ENCODE measurements around the gene HIBCH. TPM values are rescaled to one million over a fixed set of nuclear protein-coding genes. Genes with fewer than 3 reads are reported as not detected.

Gene HIBCH
- polyA plus RNA-seq, 1 of the 3 experiments (the other 2 are of a cell fraction), result 8.4 TPM

- TF ChIP-seq MEF2A (IDR thresholded peaks at IDR 0.05; ENCODE audit: borderline replicate concordance, low read depth), result no peak
- TF ChIP-seq ELF1 (IDR thresholded peaks at IDR 0.05), result no peak
- TF ChIP-seq RAD21 (IDR thresholded peaks at IDR 0.05; ENCODE audit: low read length), result no peak
- no peak for TF ChIP-seq NFIC (IDR thresholded peaks at IDR 0.05; ENCODE audit: borderline replicate concordance)
- no peak for TF ChIP-seq YY1 (IDR thresholded peaks at IDR 0.05; ENCODE audit: low read depth)
- TF ChIP-seq RFX5 (IDR thresholded peaks at IDR 0.05; ENCODE audit: low read length), result no peak
- TF ChIP-seq REST (IDR thresholded peaks at IDR 0.05; ENCODE audit: low read depth, low read length), result no peak
- no peak for TF ChIP-seq TEAD4 (IDR thresholded peaks at IDR 0.05; ENCODE audit: borderline replicate concordance, insufficient read depth)
- TF ChIP-seq TCF12 (IDR thresholded peaks at IDR 0.05), result no peak
- no peak for TF ChIP-seq FOSL2 (IDR thresholded peaks at IDR 0.05; ENCODE audit: borderline replicate concordance, low read depth)
- TF ChIP-seq EP300 (IDR thresholded peaks at IDR 0.05; ENCODE audit: borderline replicate concordance in 1 of 2, low read depth in 1 of 2, low read length in 1 of 2), result no peak
- no peak for TF ChIP-seq USF2 (IDR thresholded peaks at IDR 0.05; ENCODE audit: borderline replicate concordance, low read depth, low read length)
- TF ChIP-seq CTCF (IDR thresholded peaks at IDR 0.05), result no peak
- no peak for TF ChIP-seq SIN3A (IDR thresholded peaks at IDR 0.05; ENCODE audit: borderline replicate concordance, low read depth, low read length)
- TF ChIP-seq GATA2 (CRISPR knock-in tag; IDR thresholded peaks at IDR 0.05), result no peak
- no peak for TF ChIP-seq EZH2phosphoT487 (IDR thresholded peaks at IDR 0.05; ENCODE audit: borderline replicate concordance, low read depth)
- no peak for TF ChIP-seq POLR2AphosphoS5 (IDR thresholded peaks at IDR 0.05; ENCODE audit: low read depth, low read length)
- POLR2A ChIA-PET, result no interaction called here
Observed at GRCh38 chr2:190169221-190170072, 150.2 kb downstream of the HIBCH start.

More at GRCh38 chr2:190169221-190170072, 150.2 kb downstream of the HIBCH start:
- Histone ChIP-seq H3K4me3 (ENCODE audit: low read depth in 2 of 2, low read length in 1 of 2) (no peak overlapping the region), H2AFZ (ENCODE audit: low read depth) (no peak overlapping the region), H3K4me2 (no peak overlapping the region), H3K9me2 (no peaks in the 10 kb centered on the region; the same call in 1 of the 2 replicates), H3K79me2 (ENCODE audit: insufficient read depth) (no peaks in the 10 kb centered on the region), H3K36me3 (replicated peaks in 1 of 2; ENCODE audit: control insufficient read depth in 1 of 2, insufficient read depth in 2 of 2, low read length in 1 of 2) (no peaks in the 10 kb centered on the region), H3K27ac (ENCODE audit: low read depth in 2 of 2, low read length in 1 of 2) (no peak overlapping the region), H3K4me1 (ENCODE audit: control insufficient read depth in 1 of 2, insufficient read depth in 2 of 2, low read depth in 1 of 2, low read length in 1 of 2) (no peaks in the 10 kb centered on the region), H3F3A (replicated peaks; ENCODE audit: insufficient read depth) (no peaks in the 10 kb centered on the region), H4K20me1 (ENCODE audit: insufficient read depth) (no peaks in the 10 kb centered on the region), H3K9me3 (0 out of 2 replicates have a peak, but pooled peaks cover 6% of the 10 kb centered on the region), H3K9ac (no peak overlapping the region), H3K27me3 (ENCODE audit: insufficient read depth) (no peaks in the 10 kb centered on the region)
- WGBS (ENCODE audit: low lambda C conversion rate), result 43% methylated on average over 5 of the region's 5 CpGs
- no peak for DNase-seq
- CTCF ChIA-PET, result interaction anchor here (1.0 kb wide), 1 partner anchor 34 kb away, joined by 3 read pairs; no protein-coding TSS in a partner anchor

All from SK-N-SH (cell line).